ENCODE results near the gene SELENOK.
A peak's percentile ranks its signal among the peaks of the same experiment; 100 is the strongest.

The SELENOK gene

GRCh38 chr3:53881691-53882593 lies 9.7 kb downstream of the SELENOK start, which contains the start of gene ACTR8:
Gene ACTR8 (minus strand): TSS chr3:53882152. CDS start chr3:53882101, 51 bp downstream.
- peak; percentile 97 for DNase-seq

GRCh38 chr3:53880396-53881345 lies 11.0 kb downstream of the SELENOK start:
- no peak for DNase-seq

- DNase-seq: no peak
These were observed 25.7 kb downstream of the SELENOK start for GRCh38 chr3:53865732-53866499.

- DNase-seq: no peak
These were observed 28.5 kb downstream of the SELENOK start for GRCh38 chr3:53863145-53863544.

GRCh38 chr3:53862241-53862640 lies 29.4 kb downstream of the SELENOK start:
- DNase-seq: no peak

GRCh38 chr3:53860196-53860595 lies 31.5 kb downstream of the SELENOK start:
- DNase-seq: no peak

- DNase-seq: no peak
These were observed 32.5 kb downstream of the SELENOK start for GRCh38 chr3:53859178-53859577.

GRCh38 chr3:53858096-53858741 lies 33.4 kb downstream of the SELENOK start:
- no peak for DNase-seq

GRCh38 chr3:53856964-53857363 lies 34.7 kb downstream of the SELENOK start:
- DNase-seq: no peak

GRCh38 chr3:53850895-53851294 lies 40.8 kb downstream of the SELENOK start:
- no peak for DNase-seq

GRCh38 chr3:53849916-53850315 lies 41.7 kb downstream of the SELENOK start:
- no peak for DNase-seq

- DNase-seq: no peak
These were observed 44.9 kb downstream of the SELENOK start for GRCh38 chr3:53846851-53847155.

- peak; percentile 85 for DNase-seq
These were observed 45.4 kb downstream of the SELENOK start, which contains the start of the genes CHDH and IL17RB for GRCh38 chr3:53846134-53846850. Gene CHDH (minus strand): TSS chr3:53846419. CDS start chr3:53824008, 22,411 bp downstream. Gene IL17RB (plus strand): TSS chr3:53846568. CDS start chr3:53846589, 21 bp downstream.

- DNase-seq: no peak
These were observed 45.9 kb downstream of the SELENOK start for GRCh38 chr3:53845881-53846133.

- DNase-seq: peak; percentile 81
These were observed 46.4 kb downstream of the SELENOK start for GRCh38 chr3:53845103-53845880.

- no peak for DNase-seq
These were observed 47.2 kb downstream of the SELENOK start for GRCh38 chr3:53844262-53845102.

GRCh38 chr3:53843195-53844177 lies 48.2 kb downstream of the SELENOK start:
- no peak for DNase-seq

GRCh38 chr3:53842436-53843194 lies 49.0 kb downstream of the SELENOK start:
- no peak for DNase-seq

Measured in right forelimb (tissue), 1 donor.